Stimulated activated CD4-positive, alpha-beta T cell treated with anti-CD3 and anti-CD28 coated beads, Interleukin-12 subunit alpha, Interleukin-12 subunit beta, amount 100 ng/mL, for 48 hours (primary cell): ENCODE data around the gene AFG1L.
"Not testable (repeated sequence)": the region's sequence is repeated elsewhere in the genome, so short reads cannot be mapped to it uniquely, and the experiment has no call there.

Source experiments
- DNase-seq, 3 donors: peaks; one replicate each; pipeline ENCODE4 v3.0.0-alpha.2; 2020; ENCODE audit warnings: low read depth in 2 of 3, low spot score in 1 of 3

Gene AFG1L

DNA sequence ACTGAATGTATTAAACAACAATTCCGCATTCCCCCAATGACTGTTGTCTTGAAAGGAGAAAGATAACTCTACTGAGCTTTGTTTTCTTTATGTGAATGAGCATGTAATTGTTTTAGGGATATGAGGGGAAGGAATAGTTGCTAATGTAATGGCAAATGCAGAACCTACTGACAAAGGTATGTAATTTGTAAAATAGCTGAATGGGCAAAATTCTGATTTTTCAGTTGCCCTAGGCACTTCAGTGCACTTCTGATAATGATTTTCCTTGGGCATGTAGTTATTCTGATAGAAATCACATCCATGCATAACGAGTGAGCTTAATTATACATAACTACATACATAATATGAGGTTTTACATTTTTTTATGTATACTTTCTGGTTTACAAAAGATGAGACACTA lies 212.5 kb downstream of the AFG1L start:
- no peak for DNase-seq

DNA sequence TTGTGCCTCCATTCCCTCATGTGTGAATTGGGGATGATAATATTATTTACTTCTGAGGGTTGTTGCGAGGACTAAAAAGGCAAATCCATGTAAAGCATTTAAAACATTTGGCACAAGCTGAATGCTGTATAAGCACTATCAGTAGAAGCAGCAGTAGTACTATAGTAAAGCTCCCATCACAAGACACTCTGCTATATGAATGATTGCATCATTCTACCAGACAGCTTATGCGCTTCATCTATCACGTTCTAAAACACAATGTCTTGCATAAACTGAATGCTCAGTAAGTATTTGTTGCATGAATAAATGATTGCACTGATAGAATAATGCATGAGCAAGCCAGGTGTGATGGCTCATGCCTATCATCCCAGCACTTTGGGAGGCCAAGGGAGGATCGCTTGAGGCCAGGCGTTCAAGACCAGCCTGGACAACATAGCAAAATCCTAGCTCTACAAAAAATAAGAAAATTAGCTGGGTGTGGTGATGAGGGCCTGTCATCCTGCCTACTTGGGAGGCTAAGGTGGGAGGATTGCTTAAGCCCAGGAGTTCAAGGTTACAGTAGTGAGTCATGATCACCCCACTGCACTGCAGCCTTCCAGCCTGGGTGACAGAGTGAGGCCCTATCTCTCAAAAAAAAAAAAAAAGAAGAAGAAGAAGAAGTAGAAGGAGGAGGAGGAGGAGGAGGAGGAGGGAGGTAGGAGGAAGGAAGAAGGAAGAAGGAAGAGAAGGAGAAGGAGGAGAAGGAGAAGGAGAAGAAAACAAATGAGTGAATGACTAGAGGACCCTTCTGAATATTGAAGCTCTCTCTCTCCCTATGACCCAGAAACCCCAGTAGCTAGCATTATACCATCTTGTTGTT lies 215.8 kb downstream of the AFG1L start:
- DNase-seq: no peak

DNA sequence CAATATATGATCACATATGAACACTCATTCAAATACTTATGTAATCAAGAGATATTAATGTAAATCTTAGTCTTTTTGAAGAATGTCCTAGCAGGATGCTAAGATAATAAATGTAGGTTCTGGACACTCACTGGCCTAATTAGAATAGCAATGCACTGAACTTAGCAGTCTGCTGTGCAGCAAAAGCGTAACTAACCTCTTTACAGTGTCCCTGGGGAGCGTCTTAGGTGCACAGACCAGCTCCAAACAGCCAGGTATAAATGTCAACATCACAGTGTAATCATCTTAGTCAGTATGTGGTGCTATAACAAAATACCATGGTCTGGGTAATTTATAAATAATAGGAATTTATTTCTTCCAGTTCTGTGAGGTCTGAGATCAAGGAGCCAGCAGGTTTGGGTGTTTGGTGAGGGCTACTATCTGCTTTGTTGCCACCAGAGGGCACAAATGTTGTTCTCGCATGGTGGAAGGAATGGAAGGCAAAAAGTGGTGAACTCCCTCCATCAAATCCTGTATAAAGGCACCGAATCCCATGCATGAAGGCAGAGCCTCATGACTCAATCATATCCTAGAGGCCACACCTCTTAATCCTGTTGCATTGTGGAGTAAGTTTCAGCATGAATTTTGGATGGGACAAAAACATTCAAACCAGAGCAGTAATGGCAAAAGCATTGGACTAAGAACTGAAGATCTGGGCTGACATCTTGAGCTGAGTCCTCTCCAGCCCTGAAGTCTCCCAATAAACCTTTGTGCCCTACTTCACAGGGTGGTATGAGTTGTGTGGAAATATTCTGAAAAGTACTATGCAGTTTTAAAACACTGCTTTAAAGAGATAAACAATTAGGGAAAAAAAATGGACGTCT lies 224.1 kb downstream of the AFG1L start:
- no peak for DNase-seq

DNA sequence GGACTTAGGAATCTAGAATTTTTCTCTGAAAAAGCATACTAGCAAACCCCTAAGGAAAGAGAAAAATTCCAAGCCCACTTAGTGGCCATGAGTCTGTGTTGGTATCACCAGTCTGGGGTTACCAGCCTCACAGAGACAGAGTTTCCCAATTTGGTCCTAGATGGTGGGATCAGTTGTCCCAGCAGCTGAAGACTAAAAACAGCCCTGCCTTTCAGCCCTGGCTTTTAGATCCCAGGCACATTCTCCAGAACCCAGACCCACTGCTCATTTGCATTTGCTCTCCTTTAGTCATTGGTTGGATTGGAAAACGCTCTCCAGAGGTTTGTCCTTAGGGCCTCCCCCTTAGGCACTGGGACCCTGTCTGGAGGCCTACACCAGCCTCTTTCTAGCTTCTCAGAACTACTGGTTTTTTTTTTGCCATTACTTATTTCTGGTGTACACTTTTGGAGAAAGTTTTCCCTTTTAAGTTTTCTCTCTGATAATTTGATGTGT lies 226.8 kb downstream of the AFG1L start:
- DNase-seq: no peak

DNA sequence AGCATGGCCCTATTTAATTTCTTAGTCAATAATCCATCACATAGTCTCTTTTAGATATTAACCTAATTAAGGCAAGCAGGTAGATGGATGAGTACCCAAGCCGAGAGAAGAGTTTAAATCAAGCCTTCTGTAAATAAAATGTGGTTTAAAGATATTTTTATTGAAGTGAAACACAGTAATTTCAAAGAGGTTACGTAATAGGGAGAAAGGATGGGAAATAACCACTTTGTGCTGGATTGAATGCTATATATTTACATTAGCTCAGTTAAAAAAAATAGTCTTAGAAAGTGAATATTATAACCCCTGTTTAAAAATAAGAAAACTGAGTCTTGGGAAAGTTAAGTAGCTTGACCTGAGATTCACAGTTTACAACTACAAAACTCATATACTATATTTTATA lies 228.8 kb downstream of the AFG1L start:
- DNase-seq: no peak

DNA sequence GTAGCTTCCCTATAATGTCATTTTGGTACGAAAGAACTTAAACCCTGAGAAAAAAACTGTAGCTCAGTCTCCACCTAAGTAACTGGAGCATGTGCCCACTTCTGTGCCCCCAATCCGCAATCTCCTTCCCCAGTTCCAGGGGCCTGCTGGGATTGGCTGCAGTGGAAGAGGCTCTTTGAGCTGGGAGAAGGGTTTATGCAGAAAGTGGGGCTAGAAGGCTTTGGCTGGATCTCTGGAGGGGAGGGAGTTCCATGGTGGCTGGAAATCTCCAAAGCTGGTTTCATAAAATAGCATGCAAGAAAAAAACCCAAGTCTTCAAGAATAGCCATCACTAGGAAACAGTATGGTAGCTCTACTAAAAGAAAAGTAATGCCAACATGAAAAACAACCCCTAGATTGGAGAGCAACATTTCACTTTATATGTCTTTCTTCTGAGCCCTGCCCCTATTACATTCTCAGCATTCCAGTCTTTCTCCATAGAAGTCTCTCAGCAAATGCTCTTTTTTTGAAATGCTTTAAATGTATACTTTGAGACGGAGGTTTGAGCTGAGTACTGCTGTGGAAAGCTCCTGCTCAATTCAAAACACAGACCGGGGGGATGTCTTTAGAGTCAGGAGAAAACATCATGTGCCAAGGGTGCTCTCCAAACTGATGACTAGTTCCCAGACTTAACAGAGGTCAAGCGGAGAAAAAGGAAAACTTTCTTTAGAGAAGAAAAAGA lies 229.8 kb downstream of the AFG1L start:
- no peak for DNase-seq

DNA sequence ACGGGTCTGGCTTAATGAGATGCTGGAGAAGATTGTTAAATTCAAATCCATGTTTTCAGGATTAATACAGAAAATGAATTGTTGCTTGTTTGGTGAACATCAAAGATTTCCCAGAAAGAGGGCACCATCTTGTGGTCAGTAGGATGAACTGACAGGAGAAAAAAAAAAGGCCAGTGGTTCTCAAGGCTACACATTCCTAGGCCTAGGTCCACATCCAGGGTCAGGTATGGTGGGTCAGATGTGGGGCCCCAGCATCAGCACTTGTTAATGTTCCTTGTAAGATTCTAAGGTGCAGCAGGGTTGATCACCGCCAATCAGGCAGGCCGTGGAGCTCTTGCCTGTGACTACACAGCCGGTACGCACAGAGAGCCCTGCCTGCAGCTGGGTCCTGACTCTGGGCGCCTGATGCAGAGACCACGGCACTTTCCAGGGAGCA lies 231.9 kb downstream of the AFG1L start:
- no peak for DNase-seq

DNA sequence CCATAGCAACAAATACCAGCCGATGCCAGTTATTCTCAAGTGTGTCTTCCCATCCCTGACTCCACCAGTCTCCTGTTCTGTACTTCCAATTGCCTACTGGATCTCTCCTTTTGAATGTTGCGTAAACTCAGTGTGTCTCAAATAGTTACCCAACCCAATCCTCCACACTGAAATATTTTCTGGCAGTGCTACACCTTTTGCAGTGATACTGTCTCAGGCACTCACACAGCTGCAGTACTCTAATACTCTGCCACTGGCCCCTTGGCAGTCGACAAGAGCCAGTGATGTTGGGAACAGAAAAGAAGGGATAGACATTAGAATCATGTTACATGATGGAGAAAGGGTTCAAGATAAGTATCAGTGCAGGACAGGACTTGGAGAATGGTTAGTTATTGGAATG lies 234.0 kb downstream of the AFG1L start:
- DNase-seq: no peak

DNA sequence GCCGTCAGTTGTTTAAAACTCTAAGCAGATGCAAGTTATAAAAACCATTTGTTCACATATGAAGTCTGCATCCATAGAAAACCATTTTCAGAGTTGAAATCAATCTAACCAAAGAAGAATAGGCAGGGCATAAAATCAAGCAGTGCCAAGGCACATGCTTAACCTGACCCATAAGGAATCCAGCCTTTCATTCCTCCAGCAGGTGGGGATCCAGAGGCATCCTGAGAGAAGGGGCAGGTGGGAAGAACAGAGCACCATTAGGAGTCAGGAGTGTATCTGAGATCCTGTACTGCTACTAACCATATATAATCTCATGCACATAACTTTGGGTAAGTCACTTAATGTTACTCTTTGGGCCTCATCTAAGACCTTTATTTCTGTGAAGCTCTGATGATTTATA lies 236.5 kb downstream of the AFG1L start:
- DNase-seq: no peak

DNA sequence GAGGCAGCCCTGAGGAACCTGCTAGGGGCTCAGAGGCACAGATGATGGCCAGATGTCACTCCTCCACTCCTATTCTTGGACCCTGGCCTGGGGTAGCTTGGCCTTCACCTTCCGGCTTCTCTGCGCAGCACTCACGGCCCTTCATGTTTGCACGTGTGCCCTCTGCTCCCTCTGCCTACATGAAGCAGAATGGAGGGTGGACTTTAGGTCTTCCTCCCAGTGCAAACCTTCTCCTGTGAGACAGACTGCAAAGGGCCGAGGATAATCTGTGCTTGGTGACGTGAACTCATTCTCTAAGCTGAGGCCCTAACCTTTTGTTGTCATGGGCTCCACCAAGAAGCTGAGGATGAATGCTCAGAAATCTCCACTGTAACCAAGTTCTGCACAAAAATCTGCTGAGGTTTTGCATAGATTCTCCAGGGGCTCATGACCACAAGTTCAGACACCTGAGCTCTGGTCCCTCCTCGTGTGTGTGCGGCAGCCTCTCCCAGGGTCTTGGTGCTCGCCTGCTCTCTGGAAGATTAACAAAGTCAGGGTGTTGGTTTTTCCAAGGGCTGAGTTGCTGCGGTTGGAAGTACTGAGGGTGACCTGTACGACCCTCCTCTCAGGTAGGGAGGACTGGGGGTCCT lies 240.4 kb downstream of the AFG1L start:
- no peak for DNase-seq

DNA sequence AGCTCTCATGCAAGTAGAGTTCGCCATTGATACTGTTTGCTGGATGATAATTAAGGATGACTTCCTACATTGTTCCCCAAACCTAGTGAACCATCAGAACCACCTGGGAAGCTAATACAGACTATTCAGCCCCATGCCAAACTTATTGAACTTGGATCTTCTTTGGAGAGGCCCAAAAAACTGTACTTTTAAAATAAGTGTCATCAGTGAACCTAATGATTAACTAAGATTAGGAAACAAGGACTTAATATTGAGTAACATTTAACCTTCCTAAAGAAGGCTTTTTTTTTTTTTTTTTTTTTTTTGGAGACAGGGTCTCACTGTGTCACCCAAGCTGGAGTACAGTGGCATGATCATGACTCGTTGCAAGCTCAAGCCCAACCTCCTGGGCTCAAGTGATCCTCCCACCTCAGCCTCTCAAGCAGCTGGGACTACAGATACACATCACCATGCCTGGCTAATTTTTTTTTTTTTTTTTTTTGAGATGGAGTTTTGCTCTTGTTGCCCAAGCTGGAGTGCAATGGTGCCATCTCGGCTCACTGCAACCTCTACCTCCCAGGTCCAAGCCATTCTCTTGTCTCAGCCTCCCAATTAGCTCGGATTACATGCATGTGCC lies 241.2 kb downstream of the AFG1L start:
- not testable (repeated sequence) for DNase-seq

DNA sequence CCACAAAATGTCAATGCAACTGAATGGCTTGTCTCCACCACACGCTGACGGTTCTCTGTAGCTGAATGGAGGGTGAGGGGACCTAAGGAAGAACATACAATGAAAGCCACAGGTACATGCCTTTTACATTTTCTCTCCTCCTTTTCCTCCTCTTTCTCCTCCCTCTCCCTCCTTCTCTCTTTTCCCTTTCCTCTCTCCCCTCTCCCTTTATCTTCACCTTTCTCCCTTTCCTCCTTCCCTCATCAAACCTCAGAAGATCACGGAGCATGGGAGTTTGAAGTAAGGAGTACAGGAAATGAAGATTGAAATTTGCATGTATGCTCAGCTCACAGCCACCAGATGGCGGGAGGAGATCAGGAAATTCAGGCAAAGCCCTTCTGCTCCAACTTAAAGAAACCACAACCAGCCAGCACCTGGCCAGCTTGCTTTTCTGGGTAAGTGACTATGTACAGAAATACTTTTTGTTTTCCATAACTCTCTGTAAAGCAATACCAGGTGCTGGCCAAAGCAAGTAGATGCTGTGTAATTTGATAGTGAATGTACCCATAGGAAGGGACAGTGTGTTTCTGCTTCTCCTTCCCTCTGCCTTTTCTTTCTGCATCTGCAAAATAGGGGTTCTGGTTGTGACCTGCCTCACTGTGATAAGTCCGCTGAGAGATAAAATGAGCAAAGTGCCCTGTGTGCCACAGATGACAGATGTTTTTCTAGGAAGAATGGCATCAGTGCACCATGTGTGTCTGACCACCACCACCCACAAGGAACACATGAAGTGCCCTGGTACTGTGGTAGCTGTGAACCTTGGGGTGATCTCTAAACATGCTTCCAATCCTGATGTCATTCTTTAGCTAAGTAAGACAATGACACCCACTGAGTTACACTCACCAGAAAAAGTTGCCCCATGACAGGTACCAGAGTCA lies 247.2 kb downstream of the AFG1L start:
- peak; percentile 40 to 57 (median 42) for DNase-seq

DNA sequence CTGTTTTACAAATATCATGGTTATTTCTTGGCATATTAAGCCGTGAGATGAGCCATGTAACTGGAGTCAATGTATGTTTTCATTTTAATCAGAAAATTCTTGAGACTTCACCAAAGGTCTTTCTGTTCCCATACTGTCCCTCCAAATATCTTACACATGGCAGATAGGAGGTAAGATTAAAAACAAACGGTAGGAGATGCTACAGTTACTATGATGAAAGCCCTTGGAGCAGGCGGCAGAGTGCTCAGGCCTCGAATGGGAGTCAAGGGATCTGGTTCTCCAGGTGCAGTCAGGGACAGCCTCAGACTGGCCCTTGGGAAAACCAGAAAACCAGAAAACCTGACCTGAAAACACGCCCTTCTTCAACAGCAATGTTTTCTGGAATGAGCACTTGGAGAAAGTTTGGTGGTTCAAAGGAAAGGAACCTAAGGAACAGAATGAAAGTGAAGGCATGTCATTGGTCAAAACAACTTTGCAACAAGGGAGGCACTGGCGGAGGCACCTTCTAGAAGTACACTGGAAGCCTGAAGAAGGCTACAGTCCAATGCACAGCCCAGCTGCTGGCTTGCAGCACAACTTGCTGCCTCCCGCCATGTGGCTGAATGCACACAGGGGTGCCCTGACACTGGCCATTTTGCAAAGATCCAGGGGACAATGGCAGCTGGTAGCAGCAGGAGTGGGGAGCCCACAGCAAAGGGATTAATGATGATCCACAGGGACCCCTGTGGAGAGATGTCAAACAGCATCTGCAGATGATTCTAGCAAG lies 248.5 kb downstream of the AFG1L start:
- no peak for DNase-seq

DNA sequence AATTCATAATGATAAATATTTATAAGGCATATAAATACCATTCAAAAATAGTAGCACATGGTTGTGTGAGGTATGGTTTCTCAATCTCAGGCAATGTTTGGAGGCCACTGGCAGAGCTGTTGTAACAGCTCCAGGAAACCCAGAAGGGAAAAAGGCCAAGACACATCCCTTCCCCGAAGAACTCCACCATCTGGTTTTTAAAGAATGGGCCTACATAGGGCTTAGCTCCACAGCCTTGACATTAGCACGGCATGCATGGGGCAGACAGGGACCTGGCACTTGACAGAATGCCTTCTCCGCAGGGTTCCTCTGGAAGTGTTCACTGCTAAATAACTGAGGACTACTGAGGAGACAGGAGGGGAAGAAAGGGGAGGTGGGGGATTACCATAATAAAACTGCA lies 249.8 kb downstream of the AFG1L start:
- no peak for DNase-seq

DNA sequence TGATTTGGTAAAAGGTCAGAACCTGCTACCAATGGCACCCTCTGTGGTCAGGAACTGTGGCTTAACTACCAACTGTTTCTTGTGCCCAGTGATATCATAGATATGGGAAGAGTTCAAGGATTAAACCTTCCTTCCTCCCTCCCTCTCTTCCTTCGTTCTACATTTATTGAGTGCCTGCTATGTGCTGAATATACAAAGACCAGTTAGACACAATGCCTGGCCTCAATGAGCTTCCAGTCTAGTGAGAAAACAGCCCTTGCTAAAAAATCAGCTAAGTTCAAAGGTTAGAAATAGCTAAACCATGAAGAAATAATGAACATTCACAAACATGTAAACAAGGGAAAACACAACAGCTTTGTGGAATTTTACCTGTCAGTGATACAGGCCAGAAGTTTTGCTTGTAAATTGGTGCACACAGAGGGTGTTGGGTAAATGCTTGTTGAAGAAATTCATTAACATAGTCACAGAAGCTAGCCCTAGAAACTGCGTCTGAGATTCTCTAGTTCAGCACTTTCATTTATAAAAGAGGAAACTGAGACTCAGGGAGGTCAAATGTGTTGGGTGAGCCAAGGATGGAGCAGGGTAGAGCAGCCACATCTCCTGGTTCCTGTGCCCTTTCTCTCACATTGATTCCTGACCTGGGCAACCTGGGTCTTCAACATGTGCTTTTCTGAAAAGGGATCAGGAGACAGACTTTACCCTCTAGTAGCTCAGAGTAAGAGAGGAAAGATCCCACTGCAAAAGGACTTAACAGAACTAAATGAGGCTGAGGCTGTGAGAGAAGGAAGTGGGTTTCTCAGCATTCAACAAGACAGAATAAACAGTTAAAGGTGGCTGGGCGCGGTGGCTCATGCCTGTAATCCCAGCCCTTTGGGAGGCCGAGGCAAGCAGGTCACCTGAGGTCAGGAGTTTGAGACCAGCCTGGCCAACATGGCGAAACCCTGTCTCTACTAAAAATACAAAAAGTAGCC lies 251.5 kb downstream of the AFG1L start:
- DNase-seq: no peak

DNA sequence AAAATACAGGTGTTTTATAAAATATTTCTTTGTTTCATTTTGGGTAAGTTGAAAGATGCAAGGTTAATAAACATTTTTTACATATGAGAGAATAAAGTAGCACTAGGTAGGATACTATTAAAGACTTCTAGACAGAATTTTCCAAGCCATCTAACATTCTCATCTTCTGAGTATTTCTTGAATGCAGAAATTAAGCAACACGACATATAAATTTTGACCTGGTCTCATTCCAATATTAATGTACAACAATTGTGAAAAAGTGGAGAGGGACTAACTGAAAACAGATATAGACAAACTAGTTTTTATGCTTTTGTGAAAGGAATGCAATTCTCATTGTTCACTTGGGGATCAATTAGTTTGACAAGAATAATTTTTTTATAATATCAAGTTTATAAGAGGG lies 254.4 kb downstream of the AFG1L start:
- DNase-seq: no peak

DNA sequence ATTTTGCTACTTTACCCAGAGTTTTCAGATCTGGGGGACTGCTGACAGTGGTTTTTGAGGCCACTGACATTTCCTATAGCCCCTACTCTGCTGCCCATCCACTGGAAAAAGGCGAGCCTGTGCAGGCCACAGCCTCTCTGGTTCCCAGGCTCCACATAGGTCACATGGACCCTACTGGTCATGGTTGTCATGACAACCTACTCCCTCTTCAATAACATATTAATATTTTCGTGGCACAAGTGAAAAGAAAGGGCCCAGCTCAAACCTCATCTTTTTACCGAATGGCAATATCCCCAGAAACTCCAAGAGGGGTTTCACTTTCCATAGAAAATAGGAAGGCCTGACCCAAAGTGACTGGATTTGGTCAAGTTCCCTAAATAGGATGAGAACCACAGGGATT lies 254.9 kb downstream of the AFG1L start:
- DNase-seq: no peak

DNA sequence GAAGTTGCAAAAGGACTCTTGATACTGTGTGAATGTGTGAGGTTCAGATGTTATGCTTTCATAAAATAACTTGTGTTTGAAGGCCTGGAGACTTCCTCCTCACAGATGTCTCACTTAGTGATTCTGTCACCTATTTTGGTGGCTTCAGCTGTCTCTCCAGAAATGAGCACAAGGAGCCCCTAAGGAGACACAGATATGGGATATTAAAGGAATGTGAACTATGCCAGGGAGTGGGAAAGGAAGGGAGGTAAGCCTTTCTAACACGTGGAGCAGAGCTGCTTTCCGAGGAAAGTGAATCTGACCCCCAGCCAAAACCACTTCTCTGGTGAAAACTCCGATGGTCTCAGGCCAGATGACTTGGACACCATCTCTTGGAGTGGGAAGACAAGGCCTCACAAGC lies 255.4 kb downstream of the AFG1L start:
- DNase-seq: no peak
